Measurements from ENCODE around the gene ELAVL4.

The ELAVL4 gene

GRCh38 chr1:50129201-50129600 lies 20.5 kb downstream of the ELAVL4 start:
- TF ChIP-seq CTCF (IDR thresholded peaks at IDR 0.05; ENCODE audit: control extremely low read depth, extremely low read depth, low read depth, missing control alignments), result no peak
- DNase-seq (ENCODE audit: extremely low spot score), result no peak
- ChIA-PET CTCF (no interaction called here), POLR2A (no interaction called here)

- ChIA-PET POLR2A (no interaction called here), CTCF (no interaction called here)
- DNase-seq (ENCODE audit: extremely low spot score), result no peak
- no peak for TF ChIP-seq CTCF (IDR thresholded peaks at IDR 0.05; ENCODE audit: control extremely low read depth, extremely low read depth, low read depth, missing control alignments)
Measured at GRCh38 chr1:50132347-50132894, 23.7 kb downstream of the ELAVL4 start.

GRCh38 chr1:50135716-50136115 lies 27.0 kb downstream of the ELAVL4 start:
- DNase-seq (ENCODE audit: extremely low spot score), result no peak
- POLR2A ChIA-PET, result no interaction called here
- CTCF ChIA-PET, result interaction anchor here (1.6 kb wide), 1 partner anchor 13 kb away, joined by 4 read pairs; no protein-coding TSS in a partner anchor
- no peak for TF ChIP-seq CTCF (IDR thresholded peaks at IDR 0.05; ENCODE audit: control extremely low read depth, extremely low read depth, low read depth, missing control alignments)

- ChIA-PET CTCF (no interaction called here), POLR2A (no interaction called here)
- no peak for DNase-seq (ENCODE audit: extremely low spot score)
- no peak for TF ChIP-seq CTCF (IDR thresholded peaks at IDR 0.05; ENCODE audit: control extremely low read depth, extremely low read depth, low read depth, missing control alignments)
Measured at GRCh38 chr1:50139339-50140181, 30.8 kb downstream of the ELAVL4 start.

- ChIA-PET POLR2A (no interaction called here), CTCF (no interaction called here)
- no peak for DNase-seq (ENCODE audit: extremely low spot score)
- TF ChIP-seq CTCF (IDR thresholded peaks at IDR 0.05; ENCODE audit: control extremely low read depth, extremely low read depth, low read depth, missing control alignments), result no peak
Measured at GRCh38 chr1:50140182-50140447, 31.4 kb downstream of the ELAVL4 start.

GRCh38 chr1:50147191-50147850 lies 38.6 kb downstream of the ELAVL4 start:
- ChIA-PET POLR2A (no interaction called here), CTCF (no interaction called here)
- no peak for DNase-seq (ENCODE audit: extremely low spot score)
- TF ChIP-seq CTCF (IDR thresholded peaks at IDR 0.05; ENCODE audit: control extremely low read depth, extremely low read depth, low read depth, missing control alignments), result no peak

All from GM10248 (cell line).